Stimulated activated CD4-positive, alpha-beta T cell treated with anti-CD3 and anti-CD28 coated beads, Interleukin-15, amount 100 ng/mL, for 48 hours (primary cell): Measurements from ENCODE around the gene MTMR8.

Experiments used
- DNase-seq, 2 donors: peaks; one replicate each; pipeline ENCODE4 v3.0.0-alpha.2; 2020; ENCODE audit warnings: low read depth in 2 of 2

MTMR8 gene

DNA sequence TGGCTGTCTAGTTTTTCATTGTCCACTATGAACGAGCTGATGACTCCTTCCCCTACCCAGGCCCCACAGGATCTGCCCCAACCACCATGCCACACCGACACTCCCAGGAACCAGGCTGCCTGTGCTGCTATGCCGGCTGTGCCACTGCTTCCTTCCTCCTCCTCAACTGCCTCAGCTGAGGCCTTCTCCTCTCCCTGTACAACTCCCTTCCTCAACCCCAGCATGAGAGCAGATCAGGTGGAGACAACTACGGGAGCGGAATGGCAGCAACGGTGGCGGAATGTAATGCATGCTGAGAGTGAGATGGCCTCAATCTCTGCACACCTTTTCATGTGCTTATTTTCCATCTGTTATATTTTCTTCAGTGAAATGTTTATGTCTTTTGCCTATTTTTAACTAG, 88.5 kb downstream of the MTMR8 start:
- DNase-seq, result no peak

- DNase-seq, result no peak
Observed at GRCh38 chrX:64291123-64291522, 104.1 kb downstream of the MTMR8 start.

GRCh38 chrX:64265265-64265664, 130.0 kb downstream of the MTMR8 start:
- no peak for DNase-seq

GRCh38 chrX:64230123-64230970, 164.9 kb downstream of the MTMR8 start, which contains the start of gene ASB12:
ASB12 (minus strand) TSS chrX:64230607; CDS start chrX:64225650, 4,957 bp downstream.
- DNase-seq, result no peak

DNA sequence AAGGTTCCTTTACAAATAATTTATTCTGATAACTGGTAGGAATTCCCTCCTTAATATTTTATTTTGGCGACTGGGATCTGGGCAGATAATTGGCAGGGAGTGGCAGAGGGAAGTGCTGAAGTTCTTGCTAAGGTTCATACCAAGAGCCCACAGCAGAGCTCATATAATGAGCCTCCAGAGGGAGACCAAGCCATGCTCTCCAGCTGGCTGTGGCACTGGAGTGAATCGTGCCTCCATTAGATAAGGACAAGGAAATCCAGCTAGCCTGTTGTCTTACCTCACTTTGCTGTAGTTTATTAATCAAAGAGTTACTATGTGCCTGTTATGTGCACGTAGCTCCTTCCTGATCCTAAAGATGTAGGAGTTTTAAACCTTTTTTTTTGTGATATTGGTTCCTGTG, 166.1 kb downstream of the MTMR8 start:
- no peak for DNase-seq
